Smooth muscle cell of the brain vasculature (primary cell): Measurements from ENCODE around the gene SETD3.
"Not testable (repeated sequence)": the region's sequence is repeated elsewhere in the genome, so short reads cannot be mapped to it uniquely, and the experiment has no call there.

Source experiments
- DNase-seq: peaks from one replicate; pipeline ENCODE4 v3.0.0-alpha.2; 2012; ENCODE audit warnings: low read depth, low spot score

Gene SETD3

DNA sequence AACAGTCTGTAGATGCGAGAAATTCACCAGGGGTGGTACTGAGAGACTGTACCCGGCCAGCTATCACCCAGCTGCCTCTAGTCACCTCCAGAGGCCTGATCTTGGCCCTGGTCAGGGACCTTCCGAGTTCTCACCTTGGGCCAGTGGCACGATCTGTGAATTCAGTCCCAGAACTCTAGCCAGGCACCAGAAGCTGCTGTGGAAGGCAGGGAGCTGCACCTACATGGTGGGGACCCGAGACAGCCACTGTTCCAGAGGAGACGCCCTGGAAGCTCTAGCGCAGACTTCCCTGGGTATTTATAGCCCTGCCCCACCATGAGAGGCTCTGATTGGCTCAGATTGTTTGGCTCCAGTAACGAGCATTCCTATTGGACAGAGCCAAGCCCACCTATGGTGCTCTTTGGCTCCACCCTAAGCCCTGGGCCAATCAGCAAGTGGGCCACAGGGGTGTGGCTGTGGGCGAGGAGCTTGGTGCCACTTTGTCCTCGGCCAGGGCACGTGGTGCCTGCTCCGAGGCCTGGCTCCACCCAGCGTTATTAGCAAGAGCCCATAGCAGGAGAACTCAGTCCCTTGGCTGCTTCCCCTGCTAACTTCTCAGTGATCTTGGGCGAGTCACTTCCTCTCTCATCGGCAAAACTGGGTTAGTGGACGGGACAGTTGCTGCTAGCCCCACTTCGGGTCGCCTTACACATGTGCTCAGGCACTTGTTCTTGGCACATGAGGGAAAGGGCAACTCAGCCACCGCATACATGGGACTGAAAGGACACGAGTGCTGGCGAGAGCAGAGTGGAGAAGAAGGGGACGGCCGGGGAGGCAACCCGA, 119.7 kb downstream of the SETD3 start:
- no peak for DNase-seq

DNA sequence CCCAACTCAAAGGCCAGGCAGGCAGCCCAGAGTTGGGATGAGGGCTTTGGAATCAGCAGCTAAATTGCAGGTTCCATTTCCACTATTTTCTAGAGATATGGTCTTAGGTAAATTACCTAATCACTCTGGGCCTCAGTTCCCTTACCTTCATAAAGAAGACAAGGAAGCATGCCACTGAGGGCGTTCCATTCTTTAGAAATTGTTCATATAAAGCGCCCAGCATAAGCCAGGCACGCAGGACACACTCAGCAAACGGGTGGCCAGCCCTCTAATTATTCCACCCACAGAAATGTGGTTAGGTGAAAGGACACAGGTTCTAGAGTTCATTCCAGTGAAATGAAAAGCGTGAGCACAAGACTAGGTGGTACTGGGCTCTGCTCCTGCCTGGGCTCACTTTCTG, 120.8 kb downstream of the SETD3 start:
- no peak for DNase-seq

DNA sequence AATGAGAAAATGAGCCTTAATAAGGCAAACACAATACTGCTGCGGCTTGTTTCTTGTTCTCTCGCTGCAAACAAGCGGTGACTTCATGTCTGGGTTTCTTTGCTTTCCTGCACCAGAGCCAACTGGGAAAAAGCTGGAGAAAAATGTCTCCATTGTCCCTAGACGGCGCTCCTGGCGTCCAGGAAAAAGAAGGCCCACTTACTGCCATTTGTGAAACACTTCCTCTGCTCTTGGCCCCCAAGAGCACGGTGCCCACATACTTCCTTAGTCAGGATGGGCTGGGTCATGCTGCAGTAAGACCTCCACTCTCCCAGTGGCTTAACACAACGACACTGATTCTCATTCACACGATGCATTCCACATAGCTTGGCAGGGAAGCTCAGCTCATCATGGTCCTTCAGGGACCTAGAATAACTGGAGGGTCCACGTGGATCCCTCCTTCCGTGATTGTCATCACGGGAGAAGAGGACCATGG, 122.7 kb downstream of the SETD3 start:
- no peak for DNase-seq

DNA sequence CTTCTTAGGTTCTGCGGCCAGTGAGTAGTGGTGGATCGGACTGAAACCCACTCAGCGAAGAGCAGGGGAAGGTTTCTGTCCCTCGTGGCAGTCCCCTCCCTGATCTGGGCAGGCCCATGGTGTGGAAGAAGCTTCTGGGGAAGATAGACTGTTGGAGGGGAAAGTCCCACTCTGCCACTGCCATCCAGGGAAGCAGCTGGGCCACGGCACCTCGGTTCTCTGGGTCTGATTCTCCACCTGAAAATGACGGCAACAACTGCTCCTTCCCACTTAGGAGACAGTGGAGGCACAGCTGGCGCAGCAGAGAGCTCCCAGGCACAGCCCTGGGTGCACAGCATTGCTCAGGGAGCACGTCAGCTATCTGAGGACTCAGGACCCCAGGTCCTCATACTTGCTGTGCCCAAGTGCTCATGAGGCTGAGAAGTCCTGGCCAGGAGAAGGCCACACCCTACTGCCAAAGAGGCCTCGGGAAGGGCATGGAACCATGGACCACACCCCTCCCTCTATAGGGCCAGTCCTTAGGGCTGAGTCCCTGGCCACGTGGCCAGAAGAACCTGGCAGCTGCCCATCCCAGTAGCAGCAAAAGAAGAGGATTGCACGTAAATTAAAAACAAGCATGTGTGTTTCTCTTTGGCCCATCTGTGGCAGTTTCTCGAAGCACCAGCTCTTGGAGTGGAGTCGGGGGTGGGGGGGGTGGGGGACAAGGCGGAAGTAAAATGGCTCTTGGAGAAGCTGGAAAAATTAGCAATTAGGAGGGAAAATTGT, 123.3 kb downstream of the SETD3 start:
- DNase-seq, result no peak

DNA sequence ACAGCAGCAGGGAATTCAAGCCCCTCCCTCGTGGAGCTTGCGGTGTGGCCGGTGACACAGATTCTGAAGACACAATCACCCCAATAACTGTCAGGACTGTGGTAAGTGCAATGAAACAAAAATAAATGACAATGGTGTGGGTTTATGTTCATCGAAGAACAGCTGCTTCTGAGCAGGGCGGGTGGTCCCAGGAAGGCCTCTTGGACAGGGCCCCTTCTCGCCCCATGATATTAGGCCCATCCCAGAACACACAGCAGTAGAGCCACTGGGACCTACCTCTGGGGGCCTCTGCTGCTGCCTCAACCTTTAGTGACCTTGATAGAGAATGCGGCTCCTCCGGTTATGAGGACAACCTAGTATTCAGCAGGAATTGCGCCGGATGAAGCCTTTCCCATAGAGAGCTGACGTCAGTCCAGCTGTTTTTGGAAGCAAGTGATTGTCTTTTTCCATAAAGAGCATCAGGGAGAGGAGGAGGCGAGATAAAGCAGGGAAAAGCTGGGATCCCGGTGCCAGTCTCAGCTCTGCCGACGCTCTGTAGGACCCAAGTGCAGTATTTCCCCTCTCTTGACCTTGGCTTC, 124.5 kb downstream of the SETD3 start:
- no peak for DNase-seq

DNA sequence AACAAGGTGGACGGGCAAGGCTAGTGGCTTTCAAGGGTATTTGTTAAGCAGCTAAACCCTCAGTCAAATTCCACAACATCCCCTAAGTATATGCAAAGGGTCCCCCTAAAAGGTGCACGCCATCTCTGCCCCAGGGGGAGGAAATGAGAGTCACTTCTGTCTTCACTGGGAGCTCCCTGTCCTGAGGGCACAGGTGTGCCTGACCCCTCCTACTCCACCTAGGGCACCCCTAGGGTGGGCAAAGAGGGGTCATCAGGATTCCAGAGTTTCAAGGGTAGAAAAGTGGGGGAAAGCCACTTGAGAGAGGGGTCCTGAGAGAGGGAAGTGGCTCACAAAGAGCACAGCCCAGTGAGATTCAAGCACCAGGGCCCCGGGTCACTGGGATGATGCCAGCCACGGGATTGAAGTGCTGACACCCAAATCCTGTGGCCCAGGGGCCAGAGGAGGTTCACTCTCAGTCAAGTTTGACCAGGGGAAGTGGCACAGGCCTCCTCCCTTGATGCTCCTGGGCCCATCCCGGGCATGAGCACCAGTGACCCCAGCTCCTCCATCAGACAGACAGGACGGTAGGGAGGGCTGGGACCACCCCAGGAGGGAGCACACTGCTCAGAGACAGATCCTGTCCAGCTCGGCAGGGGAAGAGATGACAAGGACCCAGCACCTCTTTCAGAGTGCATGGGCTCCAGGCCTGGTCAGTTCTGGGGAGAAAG, 126.3 kb downstream of the SETD3 start:
- no peak for DNase-seq

DNA sequence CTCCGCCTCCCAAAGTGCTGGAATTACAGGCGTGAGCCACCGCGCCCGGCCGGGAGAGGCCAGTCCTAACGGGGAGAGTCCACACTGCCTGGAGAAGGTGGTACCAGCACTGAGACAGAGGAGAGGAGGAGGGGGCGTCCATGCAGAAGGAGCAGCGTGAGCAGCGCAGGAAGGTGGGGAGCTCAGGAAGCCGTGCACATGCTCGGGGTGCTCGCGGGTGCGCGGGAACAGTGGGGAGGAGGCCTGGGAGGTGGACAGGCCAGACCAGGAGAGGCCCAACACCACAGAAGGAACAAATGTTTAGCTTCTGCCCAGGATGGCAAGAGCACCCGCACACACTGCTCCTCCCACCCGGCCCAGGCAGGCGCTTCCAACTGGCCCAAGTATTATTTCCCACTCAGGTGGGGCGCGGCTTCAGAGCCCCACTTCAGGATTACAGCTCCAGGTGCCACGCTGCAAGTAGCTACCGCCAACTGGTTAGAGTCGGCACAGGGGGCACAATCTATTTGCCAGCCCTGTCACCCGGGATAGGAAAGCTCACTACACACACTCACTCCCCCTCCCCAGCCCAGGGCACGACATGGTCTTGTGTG, 127.9 kb downstream of the SETD3 start:
- DNase-seq, result no peak

DNA sequence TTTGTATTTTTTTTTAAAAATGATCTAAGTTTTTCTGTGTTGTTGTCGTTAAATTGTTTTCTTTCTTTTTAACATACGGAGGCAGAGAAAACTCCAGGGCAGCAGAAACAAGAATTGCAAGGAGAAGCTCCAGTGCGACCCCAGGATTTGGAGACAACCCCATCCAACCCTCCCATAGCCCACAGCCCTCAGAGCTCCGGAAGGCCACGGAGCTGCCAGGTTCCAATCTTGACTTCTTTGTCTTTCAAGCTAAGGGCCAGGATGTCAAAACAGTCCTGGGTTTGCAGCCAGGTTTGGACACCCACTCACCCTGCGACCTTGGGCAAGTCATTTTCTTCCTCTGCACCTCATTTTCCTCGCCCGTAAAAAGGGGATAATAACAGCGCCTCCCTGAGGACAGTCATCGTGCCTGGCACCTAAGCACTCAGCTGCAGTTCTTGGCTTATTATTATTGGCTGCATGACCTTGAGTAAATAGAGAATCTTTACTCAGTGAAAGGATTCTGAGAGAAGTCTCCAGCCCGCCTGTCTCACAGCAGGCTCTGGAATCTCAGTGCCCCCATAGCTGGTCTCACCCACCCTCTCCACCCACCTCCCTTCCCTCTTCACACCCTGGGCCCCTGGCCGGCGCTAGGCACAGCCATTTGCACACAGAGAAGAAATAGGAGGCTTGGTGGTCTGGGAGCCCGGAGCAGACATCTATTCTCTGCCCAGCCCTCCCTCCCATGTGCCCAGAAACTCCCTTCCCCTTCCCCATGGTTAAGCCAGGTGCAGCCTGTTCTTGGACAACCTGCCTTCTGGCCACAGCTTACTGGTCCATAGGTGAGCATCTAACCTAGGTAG, 129.3 kb downstream of the SETD3 start:
- DNase-seq, result no peak

DNA sequence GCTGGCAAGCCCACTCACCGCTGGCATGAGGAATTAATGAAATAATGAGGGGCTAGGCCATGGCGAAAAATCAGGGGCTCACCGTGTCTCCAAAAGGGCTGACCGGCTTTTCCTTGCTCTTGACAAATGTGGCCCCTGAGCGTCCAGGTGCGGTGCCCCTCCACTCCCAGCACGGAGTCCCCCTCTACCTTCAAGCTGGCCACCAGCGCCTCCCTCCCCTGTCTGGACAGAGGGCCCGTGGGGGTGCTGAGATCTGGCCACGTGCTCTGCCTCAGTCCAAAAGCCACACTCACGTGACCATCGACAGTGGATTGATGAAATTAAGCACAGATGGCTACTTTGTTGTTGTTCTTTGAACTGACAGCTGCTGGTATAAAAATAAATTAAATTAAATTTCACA, 129.9 kb downstream of the SETD3 start:
- DNase-seq, result no peak

DNA sequence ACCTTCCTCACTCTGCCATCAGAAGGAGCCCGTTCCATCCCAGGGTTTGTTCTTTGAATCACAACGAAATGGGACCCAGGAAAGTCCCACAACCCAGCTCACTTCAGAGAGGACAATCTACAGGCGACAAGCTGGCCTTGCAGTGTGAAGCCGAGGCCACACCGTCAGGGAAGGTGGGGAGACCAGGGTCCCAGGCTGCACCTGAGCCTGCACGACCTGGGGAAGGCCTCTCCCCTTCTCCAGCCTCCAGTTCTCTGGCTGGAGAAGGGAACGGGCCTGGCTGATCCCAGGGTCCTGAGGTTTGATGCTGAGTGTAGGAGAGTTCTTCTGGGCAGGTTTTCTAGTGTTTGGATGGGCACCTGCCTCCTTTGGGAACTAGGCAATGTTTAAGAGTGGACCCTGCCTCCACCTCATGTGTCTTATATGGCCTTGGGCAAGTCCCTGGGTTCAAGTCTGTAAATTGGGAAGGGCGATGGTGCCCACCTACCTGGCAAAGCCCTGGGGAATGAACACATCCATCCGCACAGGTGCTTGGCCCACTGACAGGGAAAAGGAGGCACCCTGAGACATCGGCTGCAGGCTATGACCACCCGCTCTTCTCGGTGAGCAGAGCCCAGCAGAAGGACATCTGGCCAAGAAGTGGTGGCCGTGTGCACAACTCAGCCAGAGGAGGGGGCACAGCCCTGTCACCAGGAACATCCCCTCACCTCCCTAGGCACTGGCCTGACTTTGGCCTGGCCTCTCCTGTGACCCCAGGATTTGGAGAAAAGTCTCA, 130.8 kb downstream of the SETD3 start:
- DNase-seq, result no peak

DNA sequence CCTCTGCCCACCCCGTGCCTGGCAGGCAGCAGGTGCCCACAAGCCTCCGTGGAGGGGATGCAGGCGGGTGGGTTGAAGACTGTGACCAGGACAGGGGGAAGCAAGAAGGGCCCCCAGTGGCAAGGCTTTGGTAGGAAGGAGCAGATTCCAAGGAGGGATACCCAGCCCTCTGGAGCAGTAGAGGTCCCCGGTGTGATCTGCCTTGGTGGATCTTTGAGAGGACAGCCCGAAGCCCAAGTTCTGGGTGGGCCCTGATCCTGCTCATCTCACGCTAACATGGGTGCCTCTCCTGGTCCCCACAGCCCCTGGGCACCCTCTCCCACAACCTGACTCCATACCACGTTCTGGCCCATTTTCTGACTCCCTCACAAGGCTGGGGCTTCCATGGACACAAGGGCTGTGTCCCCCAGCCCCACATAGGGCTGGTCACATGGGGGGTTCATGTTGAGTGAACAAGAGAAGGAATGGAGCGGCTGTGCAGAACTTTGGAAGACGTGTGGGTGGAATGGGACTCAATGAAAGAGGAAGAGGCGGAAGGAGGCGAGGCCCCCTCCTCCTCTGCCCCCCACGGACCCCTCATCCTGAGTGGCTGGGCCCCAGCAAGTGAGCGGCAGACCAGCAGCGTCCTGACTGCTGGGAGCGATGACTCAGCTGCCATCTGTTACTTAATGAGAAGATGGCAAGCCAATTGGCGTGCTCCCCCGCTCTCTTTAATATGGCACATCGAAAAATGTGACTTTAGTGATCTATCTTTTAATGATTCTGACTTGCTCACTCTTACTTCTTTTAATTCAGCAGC, 131.6 kb downstream of the SETD3 start:
- no peak for DNase-seq

DNA sequence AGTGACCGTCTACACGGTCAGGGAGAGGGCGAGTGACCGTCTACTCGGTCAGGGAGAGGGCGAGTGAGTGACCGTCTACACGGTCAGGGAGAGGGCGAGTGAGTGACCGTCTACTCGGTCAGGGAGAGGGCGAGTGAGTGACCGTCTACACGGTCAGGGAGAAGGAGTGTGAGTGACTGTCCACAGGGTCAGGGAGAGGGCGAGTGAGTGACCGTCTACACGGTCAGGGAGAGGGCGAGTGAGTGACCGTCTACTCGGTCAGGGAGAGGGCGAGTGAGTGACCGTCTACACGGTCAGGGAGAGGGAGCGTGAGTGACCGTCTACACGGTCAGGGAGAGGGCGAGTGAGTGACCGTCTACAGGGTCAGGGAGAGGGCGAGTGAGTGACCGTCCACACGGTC, 132.4 kb downstream of the SETD3 start:
- not testable (repeated sequence) for DNase-seq
